ACHN (cell line): ENCODE results near the gene GFER.
"Not testable (repeated sequence)": the region's sequence is repeated elsewhere in the genome, so short reads cannot be mapped to it uniquely, and the experiment has no call there.

Experiments
- DNase-seq: peaks from one replicate; pipeline ENCODE4 v3.0.0-alpha.2; 2015
- in situ Hi-C: cut with HindIII; loops from 2 replicates; pipeline ENCODE4 v1.10.0; 2017; ENCODE audit warnings: low sequenced_read_pairs, low pct_ligation_motif_present, low pct_unique_long_range_greater_than_20kb

The GFER gene

GRCh38 chr16:2001035-2001434 lies 17.0 kb downstream of the GFER start:
- in situ Hi-C loops, result no loop called here
- DNase-seq, result no peak

GRCh38 chr16:2001456-2002355 lies 17.7 kb downstream of the GFER start:
- in situ Hi-C loops, result no loop called here
- no peak for DNase-seq

GRCh38 chr16:2002406-2003230 lies 18.6 kb downstream of the GFER start:
- DNase-seq, result no peak
- in situ Hi-C loops, result no loop called here

GRCh38 chr16:2003231-2003826 lies 19.3 kb downstream of the GFER start:
- no peak for DNase-seq
- in situ Hi-C loops, result no loop called here

GRCh38 chr16:2003827-2004641 lies 20.0 kb downstream of the GFER start:
- in situ Hi-C loops, result no loop called here
- peak; percentile 95 for DNase-seq

GRCh38 chr16:2004795-2005517 lies 21.0 kb downstream of the GFER start:
- no peak for DNase-seq

GRCh38 chr16:2005646-2006045 lies 21.7 kb downstream of the GFER start:
- in situ Hi-C loops, result no loop called here
- DNase-seq, result no peak

More at GRCh38 chr16:2004795-2005517, 21.0 kb downstream of the GFER start:
- in situ Hi-C loops, result no loop called here

- DNase-seq, result no peak
- in situ Hi-C loops, result no loop called here
These were observed 22.3 kb downstream of the GFER start for GRCh38 chr16:2006317-2006716.

- in situ Hi-C loops, result no loop called here
- DNase-seq, result no peak
These were observed 23.3 kb downstream of the GFER start for GRCh38 chr16:2007081-2007836.

GRCh38 chr16:2008009-2008526 lies 24.1 kb downstream of the GFER start:
- in situ Hi-C loops, result no loop called here
- DNase-seq, result no peak

GRCh38 chr16:2008631-2009163 lies 24.7 kb downstream of the GFER start:
- in situ Hi-C loops, result no loop called here
- DNase-seq, result no peak

GRCh38 chr16:2009164-2009711 lies 25.2 kb downstream of the GFER start:
- in situ Hi-C loops, result no loop called here
- peak; percentile 22 for DNase-seq

- in situ Hi-C loops, result no loop called here
- peak; percentile 93 for DNase-seq
These were observed 26.0 kb downstream of the GFER start, which contains the start of gene ZNF598 for GRCh38 chr16:2009791-2010510. ZNF598 (minus strand) TSS chr16:2009821.

- in situ Hi-C loops, DNase-seq: not testable (repeated sequence)
These were observed 27.7 kb downstream of the GFER start for GRCh38 chr16:2011726-2012125.

- DNase-seq, result no peak
- in situ Hi-C loops, result no loop called here
These were observed 29.5 kb downstream of the GFER start for GRCh38 chr16:2013527-2013926.
